Keratinocyte (primary cell): ENCODE measurements around the gene KLLN.
"Not testable (repeated sequence)": the region's sequence is repeated elsewhere in the genome, so short reads cannot be mapped to it uniquely, and the experiment has no call there.

Experiments used
- CTCF ChIP-seq, 3 experiments: IDR thresholded peaks in 1 of 3; conservative IDR thresholded peaks in 1 of 3; optimal IDR thresholded peaks in 1 of 3; 2 replicates in 2 of 3; 3 replicates in 1 of 3; pipeline versions ENCODE3 to v1.5.1; 2011; ENCODE audit warnings: low read length in 3 of 3, mild to moderate bottlenecking in 3 of 3, moderate library complexity in 2 of 3, control low read depth in 1 of 3, inconsistent platforms in 1 of 3; ENCODE audit not compliant: insufficient read depth in 2 of 3; ENCODE audit errors: extremely low read depth in 1 of 3
- EZH2 ChIP-seq: IDR thresholded peaks from one replicate; pipeline ENCODE4 v1.6.1; 2012; ENCODE audit warnings: inconsistent platforms, mild to moderate bottlenecking, low read length, moderate library complexity

GRCh38 chr10:87855247-87855646 is 8.1 kb downstream of the KLLN start:
- TF ChIP-seq CTCF (optimal IDR thresholded peaks at IDR 0.05 in 1 of 3, IDR thresholded peaks at IDR 0.05 in 1 of 3, conservative IDR thresholded peaks at IDR 0.05 in 1 of 3; ENCODE audit: extremely low read depth in 1 of 3, insufficient read depth in 2 of 3, low read length in 3 of 3); EZH2: not testable (repeated sequence)
